ENCODE results near the gene BCAS1. TPM values are rescaled to one million over a fixed set of nuclear protein-coding genes. Genes with fewer than 3 reads are reported as not detected.

BCAS1 gene
- total and polyA plus RNA-seq, 2 donors from 2014 or later: 1.1 to 4.8 TPM

- no peaks in the 10 kb centered on the region for H3K36me3 ChIP-seq (ENCODE audit: control insufficient read depth in 2 of 3, insufficient read depth in 3 of 3, low read length in 3 of 3)
- intact Hi-C loops (cut with DNase I): no loop called here
- no peak for FAIRE-seq
- H3K27ac ChIP-seq (ENCODE audit: low read depth in 2 of 2, low read length in 2 of 2): no peak overlapping the region
- TF ChIP-seq CTCF (IDR thresholded peaks at IDR 0.05; ENCODE audit: borderline replicate concordance, extremely low read depth, insufficient read depth): no peak
- H3K27me3 ChIP-seq (ENCODE audit: control insufficient read depth, insufficient read depth, low read length): no peaks in the 10 kb centered on the region
- no peaks in the 10 kb centered on the region for H3K9me3 ChIP-seq (ENCODE audit: control insufficient read depth in 2 of 3, insufficient read depth in 1 of 3, low read length in 3 of 3)
- H3K4me1 ChIP-seq (ENCODE audit: control insufficient read depth in 2 of 3, insufficient read depth in 2 of 3, low read depth in 1 of 3, low read length in 3 of 3): peaks cover 4 to 30% (median 13%) of the 10 kb centered on the region in 3 donors
- H3K4me3 ChIP-seq (ENCODE audit: low read length in 3 of 3): no peak overlapping the region
- DNase-seq: no peak
- no peak overlapping the region for H3K9ac ChIP-seq (ENCODE audit: low read length in 3 of 3)
Observed at GRCh38 chr20:53904261-53904660, 166.1 kb downstream of the BCAS1 start.

GRCh38 chr20:53903652-53903987, 166.8 kb downstream of the BCAS1 start:
- FAIRE-seq (no peak), DNase-seq (no peak)
- Histone ChIP-seq H3K9ac (ENCODE audit: low read length in 3 of 3) (no peak overlapping the region), H3K27me3 (ENCODE audit: control insufficient read depth, insufficient read depth, low read length) (no peaks in the 10 kb centered on the region), H3K4me3 (ENCODE audit: low read length in 3 of 3) (no peak overlapping the region), H3K4me1 (ENCODE audit: control insufficient read depth in 2 of 3, insufficient read depth in 2 of 3, low read depth in 1 of 3, low read length in 3 of 3) (peaks cover 4 to 33% (median 14%) of the 10 kb centered on the region in 3 donors), H3K36me3 (ENCODE audit: control insufficient read depth in 2 of 3, insufficient read depth in 3 of 3, low read length in 3 of 3) (no peaks in the 10 kb centered on the region), H3K27ac (ENCODE audit: low read depth in 2 of 2, low read length in 2 of 2) (no peak overlapping the region), H3K9me3 (ENCODE audit: control insufficient read depth in 2 of 3, insufficient read depth in 1 of 3, low read length in 3 of 3) (no peaks in the 10 kb centered on the region)
- TF ChIP-seq CTCF (IDR thresholded peaks at IDR 0.05; ENCODE audit: borderline replicate concordance, extremely low read depth, insufficient read depth): no peak
- intact Hi-C loops (cut with DNase I): no loop called here

- FAIRE-seq (no peak), DNase-seq (no peak)
- H3K9me3 ChIP-seq (ENCODE audit: control insufficient read depth in 2 of 3, insufficient read depth in 1 of 3, low read length in 3 of 3): no peaks in the 10 kb centered on the region
- TF ChIP-seq CTCF (IDR thresholded peaks at IDR 0.05; ENCODE audit: borderline replicate concordance, extremely low read depth, insufficient read depth): no peak
- H3K27ac ChIP-seq (ENCODE audit: low read depth in 2 of 2, low read length in 2 of 2): no peak overlapping the region
- intact Hi-C loops (cut with DNase I): no loop called here
- peaks cover 4 to 37% (median 16%) of the 10 kb centered on the region in 3 donors for H3K4me1 ChIP-seq (ENCODE audit: control insufficient read depth in 2 of 3, insufficient read depth in 2 of 3, low read depth in 1 of 3, low read length in 3 of 3)
- H3K36me3 ChIP-seq (ENCODE audit: control insufficient read depth in 2 of 3, insufficient read depth in 3 of 3, low read length in 3 of 3): no peaks in the 10 kb centered on the region
- no peak overlapping the region for H3K4me3 ChIP-seq (ENCODE audit: low read length in 3 of 3)
- H3K9ac ChIP-seq (ENCODE audit: low read length in 3 of 3): no peak overlapping the region
- H3K27me3 ChIP-seq (ENCODE audit: control insufficient read depth, insufficient read depth, low read length): no peaks in the 10 kb centered on the region
Observed at GRCh38 chr20:53902968-53903651, 167.3 kb downstream of the BCAS1 start.
